NCI-H226 (cell line): Measurements from ENCODE around the gene ZNF296.

ENCODE experiments used
- DNase-seq: peaks from one replicate; pipeline ENCODE4 v3.0.0-alpha.2; 2015

Gene ZNF296

DNA sequence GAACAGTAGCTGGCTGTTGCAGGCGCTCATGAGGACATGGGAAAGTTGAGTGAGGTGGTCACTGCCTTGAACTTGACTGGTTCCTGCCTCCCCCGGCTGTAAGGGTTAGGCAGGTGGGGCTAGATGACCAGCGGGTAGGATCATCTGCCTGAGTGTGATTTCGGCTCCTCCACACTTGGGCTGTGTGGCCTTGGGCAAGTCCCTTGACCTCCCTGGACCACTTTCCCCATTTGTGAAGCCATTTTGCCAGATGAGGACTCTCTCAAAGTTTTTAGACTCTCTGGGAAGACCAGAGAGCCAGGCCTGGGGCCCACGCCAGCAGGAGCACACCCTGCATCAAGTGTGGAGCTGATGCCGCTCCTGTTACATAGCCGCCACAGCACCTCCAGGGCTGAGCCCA lies 26.2 kb upstream of the ZNF296 start:
- no peak for DNase-seq

DNA sequence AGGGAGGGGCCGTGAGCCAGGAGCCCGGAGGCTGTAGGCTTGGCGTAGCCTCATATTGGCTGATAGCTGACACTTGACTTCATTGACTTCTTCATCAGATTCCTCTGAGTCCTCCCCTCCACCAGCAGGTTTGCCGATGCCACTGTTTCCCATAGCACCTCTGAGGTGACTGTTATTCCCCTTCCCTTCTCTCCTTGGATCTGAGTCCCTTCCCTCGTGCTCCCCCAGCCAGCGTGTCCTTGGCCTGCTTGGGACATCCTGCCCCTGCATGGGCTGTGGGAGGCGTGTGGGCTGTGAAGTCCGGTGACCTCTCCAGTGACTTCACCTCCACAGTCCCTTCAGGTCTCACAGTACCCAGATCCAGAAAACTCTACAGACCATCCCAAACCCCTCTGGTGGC lies 25.5 kb upstream of the ZNF296 start:
- DNase-seq: no peak

DNA sequence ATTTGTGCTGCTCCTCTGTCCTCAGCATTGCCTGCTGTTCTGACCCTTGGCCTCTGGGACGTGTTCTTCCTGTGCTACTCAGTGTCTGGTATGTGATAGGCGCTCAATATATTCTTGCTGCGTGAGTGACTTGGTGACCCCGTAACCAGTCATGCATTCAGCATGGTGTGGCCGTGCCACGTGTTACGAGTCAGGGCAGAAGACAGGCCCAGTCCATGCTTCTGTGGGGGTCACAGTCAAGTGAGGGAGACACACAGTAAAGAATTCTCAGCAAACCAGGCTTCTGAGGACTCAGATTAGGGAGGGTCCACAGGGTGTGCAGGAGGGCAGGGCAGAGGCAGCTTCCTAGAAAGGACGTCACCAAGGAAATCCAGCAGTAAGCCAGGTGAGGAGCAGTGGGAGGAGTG lies 24.6 kb upstream of the ZNF296 start:
- DNase-seq: no peak

DNA sequence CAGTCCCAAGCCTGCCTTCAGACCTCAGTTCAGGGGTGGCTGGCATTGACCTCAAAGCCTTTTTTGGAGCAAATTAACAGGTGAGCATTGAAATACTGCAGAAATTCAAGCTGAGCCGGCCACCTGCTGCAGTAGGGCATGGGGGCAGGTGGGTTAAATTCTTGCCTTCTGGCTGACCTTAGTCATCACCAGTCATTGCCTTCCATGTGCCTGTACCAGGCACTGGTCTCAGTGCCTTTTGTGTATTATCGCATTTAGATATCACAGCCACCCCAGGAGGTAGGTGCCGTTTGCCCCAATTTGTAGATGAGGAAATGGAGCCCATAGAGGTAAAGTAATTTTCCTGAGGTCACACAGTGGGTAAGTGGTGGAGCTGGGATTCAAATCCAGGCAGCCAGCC lies 23.9 kb upstream of the ZNF296 start:
- no peak for DNase-seq

DNA sequence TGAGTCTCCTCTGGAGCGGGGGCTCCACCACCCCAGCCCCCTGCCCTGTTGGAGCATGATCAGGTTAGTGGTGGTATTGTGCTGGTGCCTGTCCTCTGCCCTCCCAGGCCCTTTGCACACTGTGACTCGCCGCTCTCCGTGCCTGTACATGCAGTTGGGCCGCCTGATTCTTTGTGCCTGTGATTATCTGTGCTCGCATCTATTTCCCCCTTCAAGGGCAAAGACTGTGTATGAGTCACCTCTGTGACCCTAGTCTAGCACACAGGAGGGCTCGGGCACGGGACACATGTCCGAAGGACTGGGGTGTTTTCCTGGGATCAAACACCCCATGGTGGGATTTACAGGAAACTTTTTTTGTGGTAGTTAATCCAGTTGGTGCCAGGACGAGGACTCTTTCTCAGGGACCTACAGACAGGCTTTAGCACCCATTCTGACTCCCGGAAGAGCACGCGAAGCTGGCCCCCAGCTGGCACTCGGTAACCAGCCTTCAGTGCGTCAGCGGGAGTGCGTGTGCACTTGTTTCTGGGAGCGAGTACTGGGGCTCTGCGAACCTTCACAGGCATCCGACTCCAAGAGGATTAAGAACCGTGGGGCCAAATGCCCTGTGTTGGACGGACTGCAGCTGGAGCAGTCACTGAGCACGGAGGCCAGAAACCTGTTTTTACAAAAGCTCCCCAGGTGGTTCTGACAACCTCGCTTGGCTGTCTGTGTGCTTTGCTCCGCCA lies 23.4 kb upstream of the ZNF296 start:
- no peak for DNase-seq

DNA sequence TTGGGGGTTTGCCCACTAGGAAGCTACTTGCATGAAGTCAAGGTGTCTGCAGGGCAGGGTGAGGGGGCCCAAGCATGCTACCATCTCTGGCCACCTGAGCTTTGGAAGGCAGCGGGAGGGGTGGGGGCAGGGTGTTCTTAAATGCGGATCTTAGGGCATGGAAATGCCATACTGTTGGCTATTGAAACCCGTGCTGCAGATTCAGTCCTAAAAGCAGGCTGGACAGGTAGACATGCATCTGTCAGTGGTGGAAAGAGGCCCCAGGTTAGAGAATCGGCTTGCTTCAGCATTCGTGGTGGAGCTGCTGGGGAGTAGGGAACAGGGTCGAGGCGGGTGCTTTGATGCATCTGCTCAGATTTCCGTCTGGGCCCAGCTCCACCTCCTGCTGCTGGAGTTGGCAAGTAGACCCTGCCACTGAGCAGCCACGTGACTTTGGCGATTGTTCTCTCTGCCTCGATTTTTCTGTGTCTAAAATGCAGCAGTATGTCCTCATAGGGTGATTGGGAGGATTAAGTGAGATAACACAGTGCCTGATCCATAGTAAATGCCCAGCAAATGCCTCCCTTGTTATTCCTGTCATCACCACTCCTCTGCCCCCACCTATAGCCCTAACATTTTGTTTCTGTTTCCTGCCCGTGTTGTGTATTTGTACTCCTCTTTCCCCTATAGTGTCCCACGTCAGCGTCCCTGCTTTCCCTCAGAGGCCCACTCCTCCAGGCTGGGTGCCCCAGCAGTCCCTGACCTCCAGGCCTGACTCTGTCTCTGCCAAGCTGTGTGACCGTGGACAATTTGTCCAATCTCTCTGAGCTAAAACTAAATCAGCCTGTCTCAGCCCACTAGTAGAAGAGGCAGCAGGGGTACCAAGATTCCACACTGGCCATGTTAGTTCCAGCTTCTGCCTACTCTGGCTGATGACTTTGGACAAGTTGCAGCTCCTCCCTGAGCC lies 22.5 kb upstream of the ZNF296 start:
- DNase-seq: no peak

DNA sequence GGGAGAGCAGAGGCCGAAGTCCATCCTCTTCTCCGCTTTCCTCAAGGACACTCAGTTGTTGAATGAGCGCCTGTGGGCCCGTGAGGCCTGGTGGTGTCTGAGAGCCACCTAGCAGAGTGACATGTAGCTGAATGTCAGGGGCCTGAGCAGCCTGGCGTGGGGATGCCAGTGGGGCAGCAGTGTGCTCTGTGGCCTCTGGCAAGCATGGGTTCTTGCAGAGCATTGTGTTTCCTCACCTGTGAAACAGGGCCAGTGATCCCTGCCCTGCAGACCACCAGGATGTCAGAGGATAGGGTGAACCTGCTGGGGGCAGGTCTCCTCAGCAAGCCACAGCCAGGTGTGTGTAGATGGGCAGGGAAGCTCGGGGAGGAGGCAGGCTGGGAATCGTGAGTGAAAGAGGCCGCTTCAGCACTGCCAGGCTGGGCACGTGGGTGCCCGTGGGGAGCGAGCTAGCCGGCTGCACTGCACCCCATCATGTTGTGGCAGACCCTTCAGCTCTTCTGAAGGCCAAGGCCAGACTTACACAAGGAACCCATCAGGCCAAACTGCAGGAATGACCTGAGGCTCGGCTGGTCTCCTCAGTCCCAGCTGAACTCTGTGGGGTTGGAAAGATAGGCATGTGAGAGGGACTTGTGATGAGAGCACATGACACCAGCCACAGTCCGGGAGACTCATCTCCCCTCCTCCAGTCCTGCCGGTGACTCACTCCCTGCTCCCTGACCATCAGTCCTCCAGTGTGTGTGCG lies 21.7 kb upstream of the ZNF296 start:
- DNase-seq: peak; percentile 81

DNA sequence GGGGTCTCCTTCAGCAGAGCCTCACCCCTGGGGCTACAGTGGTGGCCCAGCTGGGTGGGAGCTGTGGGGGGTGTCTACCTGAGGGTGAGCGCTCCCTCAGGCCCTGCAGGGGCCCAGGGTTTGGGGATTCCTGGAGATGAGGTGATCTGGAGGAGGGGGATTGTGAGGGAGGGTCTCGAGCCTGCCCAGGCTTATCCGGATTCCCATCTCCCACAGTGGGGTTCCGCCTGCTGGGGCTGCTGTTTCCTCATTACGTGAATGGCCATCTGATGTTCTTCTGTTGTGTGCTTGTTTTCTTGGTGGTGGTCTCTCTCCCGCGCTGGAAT lies 21.1 kb upstream of the ZNF296 start:
- DNase-seq: no peak

DNA sequence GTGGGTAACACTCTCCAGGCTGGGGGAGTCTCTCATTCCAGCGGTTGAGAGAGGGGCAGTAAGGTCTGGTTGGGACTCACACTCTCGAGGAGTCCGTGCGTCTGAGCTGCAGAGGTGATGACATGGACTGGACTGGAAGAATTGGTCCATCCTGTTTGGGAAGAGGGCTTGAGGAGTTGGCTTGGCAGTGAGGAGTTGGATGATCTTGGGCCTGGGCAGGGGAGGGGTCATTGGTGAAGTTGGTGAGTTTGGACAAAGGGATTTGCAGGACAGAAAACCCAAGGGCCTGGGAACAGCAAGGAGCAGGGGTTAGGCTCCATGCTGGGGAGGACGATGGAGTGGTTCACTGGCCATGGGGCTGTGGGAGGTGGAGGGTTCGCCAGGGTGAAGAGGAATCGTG lies 20.4 kb upstream of the ZNF296 start:
- no peak for DNase-seq

DNA sequence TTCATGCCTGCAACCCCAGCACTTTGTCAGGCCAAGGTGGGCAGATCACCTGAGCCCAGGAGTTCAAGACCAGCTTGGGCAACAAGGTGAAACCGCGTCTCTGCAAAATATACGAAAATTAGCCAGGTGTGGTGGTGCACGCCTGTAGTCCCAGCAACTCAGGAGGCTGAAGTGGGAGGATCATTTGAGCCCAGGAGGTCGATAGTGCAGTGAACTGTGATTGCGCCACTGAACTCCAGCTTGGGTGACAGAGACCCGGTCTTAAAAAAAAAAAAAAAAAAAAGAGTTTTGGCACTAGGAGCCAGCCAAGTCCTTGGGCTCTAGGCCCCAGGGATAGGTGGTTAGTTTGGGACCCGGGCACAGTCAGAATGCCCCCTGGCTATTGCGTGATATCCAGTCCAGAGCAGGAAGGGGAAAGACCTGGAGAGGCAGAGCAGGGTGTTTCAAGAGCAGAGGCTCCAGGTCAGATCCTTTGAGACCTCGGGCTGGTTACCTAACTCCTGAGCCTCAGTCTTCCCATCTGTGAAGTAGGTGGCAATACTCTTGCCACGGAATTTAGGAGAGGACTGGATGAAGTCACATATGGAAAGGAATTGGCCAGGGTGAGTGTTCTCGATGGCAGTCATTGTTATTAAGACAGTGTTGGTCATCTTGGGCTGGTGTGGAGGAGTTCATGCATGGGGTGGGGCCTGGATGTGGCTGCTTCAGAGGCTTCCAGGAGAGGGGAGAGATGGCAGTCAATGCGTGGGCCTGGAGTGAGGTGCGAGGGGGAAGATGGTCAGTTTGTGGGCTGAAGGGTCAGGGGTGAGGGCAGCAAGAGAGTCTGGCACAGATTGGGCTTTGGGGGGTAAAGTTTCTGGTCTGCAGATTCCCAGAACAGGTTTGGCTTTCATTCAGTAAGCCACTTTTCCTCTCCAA lies 19.5 kb upstream of the ZNF296 start:
- no peak for DNase-seq

DNA sequence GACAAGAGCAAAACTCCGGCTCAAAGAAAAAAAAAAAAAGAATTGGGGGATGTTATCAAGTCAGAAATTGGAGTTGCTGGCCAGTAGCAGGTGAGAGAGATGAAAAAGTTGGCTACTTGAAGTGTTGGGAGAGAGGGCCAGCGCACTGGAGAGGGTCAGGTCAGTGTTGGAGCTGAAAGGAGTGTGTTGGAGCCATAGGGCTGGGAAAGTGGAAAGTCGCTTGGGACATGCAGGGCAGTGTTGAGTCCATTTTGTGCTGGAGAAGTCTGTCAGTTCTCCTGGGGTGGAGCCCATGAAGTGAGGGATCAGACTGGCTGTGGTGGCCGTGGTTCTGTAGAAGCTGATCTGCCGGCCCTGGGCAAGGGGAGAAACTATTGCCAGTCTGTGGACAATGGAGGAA lies 18.4 kb upstream of the ZNF296 start:
- no peak for DNase-seq

DNA sequence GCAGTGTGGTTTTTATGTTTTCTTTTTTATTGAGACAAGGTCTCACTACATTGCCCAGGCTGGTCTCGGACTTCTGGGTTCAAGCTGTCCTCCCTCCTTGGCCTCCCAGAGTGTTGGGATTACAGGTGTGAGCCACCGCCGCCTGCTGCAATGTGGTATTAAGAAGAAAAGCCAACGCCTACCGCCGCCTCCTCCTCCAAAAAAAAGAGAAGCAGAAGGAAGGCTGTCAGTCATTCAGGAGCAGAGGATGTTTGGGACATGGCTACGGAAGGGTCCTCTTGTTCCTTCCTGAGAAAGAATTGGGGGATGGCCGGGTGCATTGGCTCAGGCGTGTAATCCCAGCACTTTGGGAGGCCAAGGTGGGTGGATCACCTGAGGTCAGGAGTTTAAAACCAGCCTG lies 17.9 kb upstream of the ZNF296 start:
- DNase-seq: no peak

DNA sequence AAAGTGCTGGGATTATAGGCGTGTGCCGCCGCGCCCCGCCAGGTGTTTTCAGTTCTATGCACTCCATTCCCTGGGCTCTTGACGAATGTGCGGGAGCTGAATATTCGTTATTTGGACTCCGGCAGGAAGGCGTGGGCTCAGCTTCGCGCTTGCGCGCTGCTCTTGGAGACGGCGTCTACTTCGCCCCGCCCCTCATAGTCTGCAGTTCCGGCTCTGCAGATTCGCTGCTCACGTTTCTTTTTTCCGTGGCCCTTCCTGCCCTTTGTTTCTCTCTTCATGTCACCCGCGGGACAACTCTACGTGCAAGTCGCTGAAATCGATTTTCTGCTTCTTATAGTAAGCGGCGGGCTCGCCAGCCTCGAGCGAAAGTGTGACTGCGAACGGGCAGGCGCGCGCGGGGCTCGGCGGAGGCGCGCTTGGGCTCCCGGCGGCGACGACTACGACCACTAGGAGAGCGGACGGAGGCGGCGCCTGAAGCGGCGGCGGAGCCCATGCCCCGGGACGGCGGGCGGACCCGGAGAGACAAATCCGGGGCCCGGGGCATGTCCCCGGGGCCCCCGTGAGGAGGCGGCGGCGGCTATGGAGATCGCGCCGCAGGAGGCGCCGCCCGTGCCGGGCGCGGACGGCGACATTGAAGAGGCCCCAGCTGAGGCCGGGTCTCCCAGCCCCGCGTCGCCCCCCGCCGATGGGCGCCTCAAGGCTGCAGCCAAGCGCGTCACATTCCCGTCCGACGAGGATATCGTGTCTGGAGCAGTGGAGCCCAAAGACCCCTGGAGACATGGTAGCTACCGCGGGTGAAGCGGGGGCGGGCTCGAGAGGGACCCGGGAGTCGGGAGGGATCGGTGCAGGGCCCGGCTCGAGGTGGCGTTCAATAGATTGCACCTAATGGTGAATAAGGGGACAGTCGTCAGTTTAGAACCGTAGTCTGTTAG lies 16.7 kb upstream of the ZNF296 start, which contains the start of gene PPP1R37:
Gene PPP1R37 (plus strand): TSS at position 433 of the 932 bp plus-strand sequence. CDS start 147 bp downstream, at position 580.
- peak; percentile 94 for DNase-seq

DNA sequence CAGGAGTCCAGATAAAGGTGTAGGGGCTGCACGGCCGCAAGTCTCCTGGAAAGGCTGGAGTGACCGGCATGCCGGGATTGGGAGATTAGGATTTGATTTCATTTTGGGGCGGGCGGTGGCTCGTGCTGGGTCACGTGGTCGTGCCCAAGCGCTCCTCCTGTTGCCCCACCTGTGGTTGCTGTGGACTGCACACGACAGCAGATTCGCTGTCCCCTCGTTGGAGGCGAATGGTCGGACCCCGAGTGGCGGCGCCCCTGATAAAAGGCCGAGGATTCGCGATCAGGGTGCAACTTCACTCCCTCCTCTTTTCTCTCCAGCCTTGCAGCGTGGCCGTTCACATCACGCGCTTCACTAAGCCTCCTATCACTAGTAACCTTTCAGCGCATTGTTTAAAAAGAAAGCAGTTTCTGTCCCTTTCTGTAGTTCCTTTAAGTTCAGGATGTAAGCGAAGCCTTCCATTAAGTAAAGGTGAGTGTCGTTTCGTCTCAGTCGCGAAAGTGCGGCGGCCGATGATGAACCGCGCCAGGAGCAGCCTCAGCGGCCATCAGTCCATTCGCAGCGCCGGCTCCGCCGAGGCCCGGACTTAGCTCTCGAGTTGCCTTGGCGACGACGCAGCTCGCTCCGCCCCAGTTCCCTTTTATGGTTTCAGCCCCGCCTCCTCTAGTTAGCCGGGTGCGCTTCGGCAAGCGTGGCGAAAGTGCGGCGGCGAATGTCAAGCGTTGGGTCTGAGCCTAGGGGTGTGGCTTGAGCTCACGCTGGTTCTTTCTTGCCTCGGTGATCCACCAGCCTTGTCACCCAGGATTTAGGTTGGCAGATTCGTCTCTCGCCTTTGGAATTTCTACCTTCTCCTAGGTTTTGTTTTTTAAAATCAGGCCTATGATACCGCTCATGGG lies 15.0 kb upstream of the ZNF296 start:
- DNase-seq: peak; percentile 97

DNA sequence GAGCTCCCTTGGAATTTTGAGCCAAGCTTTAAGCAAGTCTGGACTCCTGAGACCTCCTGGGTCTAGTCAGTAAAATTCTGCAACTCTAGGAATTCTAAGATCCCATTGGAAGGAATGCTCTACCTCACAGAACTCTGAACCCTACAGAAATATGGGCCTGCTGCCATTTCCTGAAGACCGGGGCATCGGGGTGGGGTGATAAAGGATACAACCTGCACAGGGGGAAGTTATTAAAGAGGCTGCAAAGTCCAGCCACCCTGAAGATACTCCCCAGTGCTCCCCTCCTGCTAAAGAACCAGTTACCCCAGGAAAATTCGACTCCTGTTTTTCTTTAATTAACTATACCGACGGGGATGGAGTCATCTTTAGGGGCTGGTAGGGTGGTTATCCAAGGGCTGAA lies 14.3 kb upstream of the ZNF296 start:
- DNase-seq: no peak

DNA sequence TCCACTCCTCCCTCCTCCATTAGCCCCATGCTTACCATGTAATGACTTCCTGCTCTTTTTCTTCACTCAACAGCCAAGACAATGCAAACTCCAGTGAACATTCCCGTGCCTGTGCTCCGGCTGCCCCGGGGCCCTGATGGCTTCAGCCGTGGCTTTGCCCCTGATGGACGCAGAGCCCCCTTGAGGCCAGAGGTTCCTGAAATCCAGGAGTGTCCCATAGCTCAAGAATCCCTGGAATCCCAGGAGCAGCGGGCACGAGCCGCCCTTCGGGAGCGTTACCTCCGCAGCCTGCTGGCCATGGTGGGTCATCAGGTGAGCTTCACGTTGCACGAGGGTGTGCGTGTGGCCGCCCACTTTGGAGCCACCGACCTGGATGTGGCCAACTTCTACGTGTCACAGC lies 13.8 kb upstream of the ZNF296 start:
- no peak for DNase-seq

DNA sequence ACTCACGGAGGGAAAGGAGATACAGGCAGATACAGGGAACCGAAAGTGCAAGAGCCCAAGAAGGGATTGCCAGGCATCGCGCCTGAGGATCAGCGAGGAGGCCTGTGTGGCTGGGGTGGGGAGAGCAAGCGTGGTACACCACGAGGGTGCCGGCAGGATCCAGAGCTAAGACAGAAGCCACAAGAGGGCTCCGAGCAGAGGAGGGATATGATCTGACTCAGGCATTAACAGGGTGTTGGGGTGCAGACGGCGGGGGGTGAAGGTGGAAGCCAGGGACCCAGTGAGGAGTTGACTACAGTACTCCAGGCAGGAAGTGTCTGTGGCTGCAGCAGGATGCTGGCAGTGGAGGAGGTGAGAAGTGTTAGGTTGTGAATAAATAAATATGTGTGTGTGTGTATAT lies 11.3 kb upstream of the ZNF296 start:
- DNase-seq: no peak

DNA sequence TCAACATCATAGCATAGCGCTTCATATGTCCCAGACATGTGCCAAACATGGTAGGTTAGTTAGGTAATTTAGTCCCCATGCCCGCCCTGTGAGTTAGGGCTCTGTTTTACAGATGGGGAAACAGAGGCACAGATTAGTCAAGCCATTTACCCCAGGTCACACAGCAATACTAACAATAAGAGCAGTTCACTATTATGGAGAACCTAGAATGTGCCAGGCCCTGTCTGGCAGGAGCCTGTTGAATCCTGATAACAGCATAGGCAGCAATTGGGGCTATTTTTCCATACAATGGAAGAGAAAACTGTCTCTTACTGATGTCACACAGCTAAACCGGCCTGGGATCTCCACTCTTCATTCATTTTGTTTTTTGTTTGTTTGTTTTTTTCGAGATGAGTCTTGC lies 10.2 kb upstream of the ZNF296 start:
- no peak for DNase-seq

DNA sequence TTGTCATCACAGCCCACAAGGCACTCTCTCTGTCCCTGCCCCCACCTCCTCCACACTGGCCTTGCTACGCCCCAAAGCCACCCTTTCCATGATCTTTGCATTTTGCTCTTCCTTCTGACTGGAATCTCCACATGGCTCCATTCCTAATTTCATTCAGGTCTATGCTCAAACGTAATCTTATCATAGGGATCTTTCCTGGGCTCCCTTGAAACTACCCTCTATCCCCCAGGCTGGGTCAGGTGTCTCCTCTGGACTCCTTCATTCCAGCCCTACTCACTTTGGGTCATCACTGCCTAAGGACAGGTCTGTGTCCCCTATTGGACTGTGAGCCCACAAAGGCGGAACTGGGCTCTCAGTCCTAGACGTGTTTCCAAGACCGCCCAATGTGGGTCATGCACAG lies 5.9 kb upstream of the ZNF296 start:
- no peak for DNase-seq

DNA sequence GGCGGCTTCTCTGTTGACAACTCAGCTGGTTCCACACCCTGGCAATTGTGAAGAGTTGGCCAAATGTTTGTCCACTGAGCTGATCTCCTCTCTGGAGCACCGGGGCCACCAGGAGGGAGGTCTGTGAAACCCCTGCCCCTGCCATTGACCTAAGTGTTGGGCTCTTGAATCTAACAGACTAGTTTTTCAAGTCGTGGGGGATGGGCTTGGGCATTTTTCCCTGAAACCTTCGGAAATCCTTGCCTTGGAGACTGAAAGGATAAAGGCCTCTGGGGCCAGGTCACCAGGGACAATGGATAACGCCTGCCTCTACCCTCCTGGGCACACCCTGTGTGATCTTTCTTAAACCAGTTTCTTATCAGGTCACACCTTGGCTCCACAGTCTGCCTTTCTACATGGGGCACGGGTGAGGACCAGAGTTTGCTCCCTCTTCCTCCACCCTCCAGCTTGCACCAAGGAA lies 3.7 kb upstream of the ZNF296 start:
- DNase-seq: no peak
